HEK293 (cell line): Measurements from ENCODE around the gene MED29.

Source experiments
- CTCF ChIA-PET: fragments of 350-600 bp; formaldehyde crosslinking; extraction: SDS; loops from one replicate; lab custom pipeline; 2021; ENCODE audit warnings: antibody characterized with exemption; lab: Yijun Ruan, JAX
- POLR2A ChIA-PET: fragments of 300-600 bp; formaldehyde crosslinking; extraction: SDS; loops from one replicate; lab custom pipeline; 2020; ENCODE audit warnings: antibody characterized with exemption, inconsistent platforms; lab: Yijun Ruan, JAX
- H3K27ac ChIP-seq: fragments of 200-500 bp; sonication (Bioruptor generic); 2 replicates; pipeline ENCODE4 v1.5.1; 2014; ENCODE audit warnings: low read depth, low read length, control low read depth, inconsistent platforms; ENCODE audit errors: extremely low read depth
- H3K36me3 ChIP-seq, 2 experiments: fragments of 200-500 bp in 1 of 2; sonication (Bioruptor generic) in 1 of 2; 1 replicate in 1 of 2; 2 replicates in 1 of 2; pipeline ENCODE4 v1.5.1; 2014 to 2017; ENCODE audit warnings: inconsistent platforms in 2 of 2, low read length in 2 of 2; ENCODE audit not compliant: control insufficient read depth in 2 of 2, insufficient read depth in 1 of 2
- H3K4me1 ChIP-seq: fragments of 200-500 bp; sonication (Bioruptor generic); 2 replicates; pipeline ENCODE4 v1.5.1; 2014; ENCODE audit warnings: mild to moderate bottlenecking, low read length, inconsistent platforms; ENCODE audit not compliant: control insufficient read depth, insufficient read depth
- H3K4me3 ChIP-seq: 2 replicates; pipeline ENCODE4 v1.5.1; 2011; ENCODE audit warnings: low read depth, mild to moderate bottlenecking, control low read depth, low read length, moderate library complexity
- H3K9me3 ChIP-seq: fragments of 200-500 bp; sonication (Bioruptor generic); 2 replicates; pipeline ENCODE4 v1.5.1; 2014; ENCODE audit warnings: low read depth, low read length, inconsistent platforms; ENCODE audit not compliant: control insufficient read depth, insufficient read depth
- ATF2 ChIP-seq: fragments of 450-650 bp; formaldehyde crosslinking; IDR thresholded peaks from 2 replicates; pipeline ENCODE4 v1.5.1; 2016; ENCODE audit warnings: missing biosample characterization, missing genetic modification characterization, low read depth
- GFI1B ChIP-seq: fragments of 450-650 bp; formaldehyde crosslinking; IDR thresholded peaks from 2 replicates; pipeline ENCODE4 v1.5.1; 2016; ENCODE audit warnings: missing biosample characterization, missing genetic modification characterization
- GLI4 ChIP-seq: fragments of 450-650 bp; formaldehyde crosslinking; IDR thresholded peaks from 2 replicates; pipeline ENCODE4 v1.5.1; 2016; ENCODE audit warnings: missing biosample characterization, missing genetic modification characterization
- OSR2 ChIP-seq: fragments of 450-650 bp; formaldehyde crosslinking; IDR thresholded peaks from 2 replicates; pipeline ENCODE4 v1.5.1; 2016; ENCODE audit warnings: missing biosample characterization, missing genetic modification characterization
- PATZ1 ChIP-seq: fragments of 450-650 bp; formaldehyde crosslinking; IDR thresholded peaks from 2 replicates; pipeline ENCODE4 v1.5.1; 2016; ENCODE audit warnings: missing biosample characterization, missing genetic modification characterization
- PRDM1 ChIP-seq: fragments of 450-650 bp; formaldehyde crosslinking; IDR thresholded peaks from 2 replicates; pipeline ENCODE4; 2016; ENCODE audit warnings: missing biosample characterization, missing genetic modification characterization
- TSHZ1 ChIP-seq: fragments of 450-650 bp; formaldehyde crosslinking; IDR thresholded peaks from 2 replicates; pipeline ENCODE4 v1.5.1; 2016; ENCODE audit warnings: missing biosample characterization, missing genetic modification characterization, borderline replicate concordance
- ZBTB10 ChIP-seq: fragments of 450-650 bp; formaldehyde crosslinking; IDR thresholded peaks from 2 replicates; pipeline ENCODE4 v1.5.1; 2016; ENCODE audit warnings: missing biosample characterization, missing genetic modification characterization
- ZBTB48 ChIP-seq: fragments of 450-650 bp; formaldehyde crosslinking; IDR thresholded peaks from 2 replicates; pipeline ENCODE4 v1.5.1; 2016; ENCODE audit warnings: missing biosample characterization, missing genetic modification characterization
- ZFP3 ChIP-seq: fragments of 450-650 bp; formaldehyde crosslinking; IDR thresholded peaks from 2 replicates; pipeline ENCODE4 v1.5.1; 2016; ENCODE audit warnings: low read depth, missing biosample characterization, missing genetic modification characterization
- ZIC2 ChIP-seq: fragments of 450-650 bp; formaldehyde crosslinking; IDR thresholded peaks from 2 replicates; pipeline ENCODE4 v1.5.1; 2016; ENCODE audit warnings: missing biosample characterization, missing genetic modification characterization
- ZNF132 ChIP-seq: fragments of 450-650 bp; formaldehyde crosslinking; IDR thresholded peaks from 2 replicates; pipeline ENCODE4 v1.5.1; 2017; ENCODE audit warnings: missing biosample characterization, missing genetic modification characterization, borderline replicate concordance
- ZNF169 ChIP-seq: fragments of 450-650 bp; formaldehyde crosslinking; IDR thresholded peaks from 2 replicates; pipeline ENCODE4 v1.5.1; 2016; ENCODE audit warnings: missing biosample characterization, missing genetic modification characterization
- ZNF211 ChIP-seq: fragments of 450-650 bp; formaldehyde crosslinking; IDR thresholded peaks from 2 replicates; pipeline ENCODE4 v1.5.1; 2016; ENCODE audit warnings: low read depth, missing biosample characterization, missing genetic modification characterization
- ZNF23 ChIP-seq: fragments of 450-650 bp; formaldehyde crosslinking; IDR thresholded peaks from 2 replicates; pipeline ENCODE4 v1.5.1; 2016; ENCODE audit warnings: missing biosample characterization, missing genetic modification characterization, borderline replicate concordance
- ZNF248 ChIP-seq: fragments of 450-650 bp; formaldehyde crosslinking; IDR thresholded peaks from 2 replicates; pipeline ENCODE4 v1.5.1; 2017; ENCODE audit warnings: missing biosample characterization, missing genetic modification characterization
- ZNF366 ChIP-seq: fragments of 450-650 bp; formaldehyde crosslinking; conservative IDR thresholded peaks from 2 replicates; pipeline ENCODE4 v1.5.1; 2016; ENCODE audit warnings: missing biosample characterization, missing genetic modification characterization
- ZNF433 ChIP-seq: fragments of 450-650 bp; formaldehyde crosslinking; IDR thresholded peaks from 2 replicates; pipeline ENCODE4 v1.5.1; 2016; ENCODE audit warnings: missing biosample characterization, missing genetic modification characterization, low read depth
- ZNF48 ChIP-seq: fragments of 450-650 bp; formaldehyde crosslinking; IDR thresholded peaks from 2 replicates; pipeline ENCODE4 v1.5.1; 2016; ENCODE audit warnings: missing biosample characterization, missing genetic modification characterization
- ZNF510 ChIP-seq: fragments of 450-650 bp; formaldehyde crosslinking; IDR thresholded peaks from 2 replicates; pipeline ENCODE4 v1.5.1; 2018; ENCODE audit warnings: mild to moderate bottlenecking, missing genetic modification characterization, missing biosample characterization; ENCODE audit not compliant: insufficient replicate concordance
- ZNF658 ChIP-seq: fragments of 450-650 bp; formaldehyde crosslinking; IDR thresholded peaks from 2 replicates; pipeline ENCODE4; 2016; ENCODE audit warnings: missing biosample characterization, missing genetic modification characterization
- ZNF660 ChIP-seq: fragments of 450-650 bp; IDR thresholded peaks from 2 replicates; pipeline ENCODE4 v1.5.1; 2018; ENCODE audit warnings: missing biosample characterization, mild to moderate bottlenecking, missing genetic modification characterization
- ZNF768 ChIP-seq: fragments of 450-650 bp; formaldehyde crosslinking; IDR thresholded peaks from 2 replicates; pipeline ENCODE4 v1.5.1; 2018; ENCODE audit warnings: missing biosample characterization, mild to moderate bottlenecking, missing genetic modification characterization
- ZNF837 ChIP-seq: fragments of 450-650 bp; formaldehyde crosslinking; IDR thresholded peaks from 2 replicates; pipeline ENCODE4 v1.5.1; 2016; ENCODE audit warnings: missing biosample characterization, missing genetic modification characterization
- TF ChIP-seq, protein P1 (sequence below): fragments of 450-650 bp; formaldehyde crosslinking; IDR thresholded peaks from 2 replicates; pipeline ENCODE4 v1.5.1; 2016; ENCODE audit warnings: missing biosample characterization, missing genetic modification characterization

MED29 gene

DNA sequence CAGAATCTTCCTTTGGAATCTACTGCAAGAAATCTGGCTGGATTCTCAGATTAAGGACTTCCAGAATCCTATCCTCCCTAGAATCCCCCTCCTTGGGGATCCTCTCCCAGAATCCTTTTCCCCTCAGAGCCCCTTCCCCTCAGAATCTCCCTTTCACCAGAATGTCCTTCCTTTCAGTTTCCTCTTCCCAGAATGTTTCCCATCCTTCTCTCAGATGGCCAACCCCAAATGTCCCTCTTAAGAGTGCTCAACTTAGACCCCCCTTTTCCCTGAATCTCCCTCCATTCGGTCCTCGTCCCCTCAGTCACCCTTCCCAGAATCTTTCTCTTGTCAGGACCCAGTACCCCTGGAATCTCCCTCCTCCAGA lies 45.2 kb downstream of the MED29 start:
- no peaks in the 10 kb centered on the region for H3K9me3 ChIP-seq
- ChIA-PET POLR2A (interaction anchor here (0.6 to 2.7 kb wide), 117 partner anchors 11 to 1342 kb away, joined by 3 to 255 read pairs (median 5); partner anchors contain the start of genes ACTN4, BLVRB, C19orf47 and COQ8B), CTCF (interaction anchor here (1.1 to 2.0 kb wide), 10 partner anchors 17 to 506 kb away, joined by 3 to 19 read pairs (median 6); partner anchors contain the start of genes DLL3, EID2, EID2B and MRPS12)
- peaks cover 23% of the 10 kb centered on the region for H3K4me1 ChIP-seq
- peak overlapping the region; percentile 42 for H3K4me3 ChIP-seq
- H3K27ac ChIP-seq, result peak overlapping the region; percentile 100
- H3K36me3 ChIP-seq, result peaks cover 32 to 40% of the 10 kb centered on the region in 2 experiments
- TF ChIP-seq ZNF660, result no peak
- TF ChIP-seq ATF2 (tag by site-specific recombination), result no peak
- TF ChIP-seq ZNF23 (tag by site-specific recombination), result no peak
- no peak for TF ChIP-seq GLI4 (tag by site-specific recombination)
- TF ChIP-seq ZIC2 (tag by site-specific recombination), result no peak
- no peak for TF ChIP-seq ZNF510 (tag by site-specific recombination)
- TF ChIP-seq ZBTB48 (tag by site-specific recombination), result peak; percentile 27; the same call in 1 of the 2 replicates
- TF ChIP-seq OSR2 (tag by site-specific recombination), result no peak
- TF ChIP-seq, protein P1, sequence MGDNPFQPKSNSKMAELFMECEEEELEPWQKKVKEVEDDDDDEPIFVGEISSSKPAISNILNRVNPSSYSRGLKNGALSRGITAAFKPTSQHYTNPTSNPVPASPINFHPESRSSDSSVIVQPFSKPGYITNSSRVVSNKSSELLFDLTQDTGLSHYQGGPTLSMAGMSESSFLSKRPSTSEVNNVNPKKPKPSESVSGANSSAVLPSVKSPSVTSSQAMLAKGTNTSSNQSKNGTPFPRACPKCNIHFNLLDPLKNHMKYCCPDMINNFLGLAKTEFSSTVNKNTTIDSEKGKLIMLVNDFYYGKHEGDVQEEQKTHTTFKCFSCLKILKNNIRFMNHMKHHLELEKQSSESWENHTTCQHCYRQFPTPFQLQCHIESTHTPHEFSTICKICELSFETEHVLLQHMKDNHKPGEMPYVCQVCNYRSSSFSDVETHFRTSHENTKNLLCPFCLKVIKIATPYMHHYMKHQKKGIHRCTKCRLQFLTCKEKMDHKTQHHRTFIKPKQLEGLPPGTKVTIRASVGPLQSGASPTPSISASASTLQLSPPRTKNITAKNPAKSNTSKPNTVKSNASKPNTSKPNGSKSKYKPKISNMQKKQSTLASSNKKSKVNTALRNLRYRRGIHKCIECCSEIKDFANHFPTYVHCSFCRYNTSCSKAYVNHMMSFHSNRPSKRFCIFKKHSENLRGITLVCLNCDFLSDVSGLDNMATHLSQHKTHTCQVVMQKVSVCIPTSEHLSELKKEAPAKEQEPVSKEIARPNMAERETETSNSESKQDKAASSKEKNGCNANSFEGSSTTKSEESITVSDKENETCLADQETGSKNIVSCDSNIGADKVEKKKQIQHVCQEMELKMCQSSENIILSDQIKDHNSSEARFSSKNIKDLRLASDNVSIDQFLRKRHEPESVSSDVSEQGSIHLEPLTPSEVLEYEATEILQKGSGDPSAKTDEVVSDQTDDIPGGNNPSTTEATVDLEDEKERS (tag by site-specific recombination), result 0 out of 2 replicates have a peak, but pooled peaks have one; percentile 44
- no peak for TF ChIP-seq ZNF658
- no peak; the same call in 1 of the 2 replicates for TF ChIP-seq ZNF768 (tag by site-specific recombination)
- peak; percentile 65; the same call in 1 of the 2 replicates for TF ChIP-seq ZNF169 (tag by site-specific recombination)
- no peak for TF ChIP-seq ZNF211 (tag by site-specific recombination)
- peak; percentile 68 for TF ChIP-seq PRDM1 (tag by site-specific recombination)
- TF ChIP-seq ZBTB10 (tag by site-specific recombination), result peak; percentile 66; the same call in 1 of the 2 replicates
- TF ChIP-seq ZNF132 (tag by site-specific recombination), result no peak
- TF ChIP-seq GFI1B (tag by site-specific recombination), result peak; percentile 38; the same call in 1 of the 2 replicates
- 0 out of 2 replicates have a peak, but pooled peaks have one; percentile 15 for TF ChIP-seq ZNF248 (tag by site-specific recombination)
- TF ChIP-seq ZFP3, result no peak
- no peak for TF ChIP-seq TSHZ1 (tag by site-specific recombination)
- no peak for TF ChIP-seq ZNF433 (tag by site-specific recombination)
- TF ChIP-seq PATZ1, result no peak; the same call in none of the 2 replicates
- no peak for TF ChIP-seq ZNF48
- TF ChIP-seq ZNF366 (tag by site-specific recombination), result peak; percentile 87
- TF ChIP-seq ZNF837, result no peak
